Posterior vena cava (tissue), 2 donors: ENCODE results near the gene SGMS1. TPM values are rescaled to one million over a fixed set of nuclear protein-coding genes. Genes with fewer than 3 reads are reported as not detected.

Source experiments
- DNase-seq: peaks from one replicate; pipeline ENCODE4 v3.0.0-alpha.2; 2020; ENCODE audit warnings: low spot score
- intact Hi-C, 2 donors: fragments of 100-400 bp; cut with DNase I; formaldehyde crosslinking; loops; one replicate each; pipeline versions ENCODE4 v1.14.1 to v1.14.2; 2022 to 2023
- total RNA-seq, 2 donors: library from RNA; stranded (reverse); fragmentation: NEBNext Ultra II Directional; extraction: Animal tissue kit (Norgen Biotek cat#: 25700); gene quantifications; one replicate each; pipeline ENCODE4 v1.2.1, GENCODE V29; 2021
- donor health status: DM: yes; HTN: yes; CAD: no.
- donor health status: DM: yes; HTN: yes; CAD: no.

SGMS1 gene
- total RNA-seq, 2 donors from 2014 or later, result 33.7 to 37.5 TPM

GRCh38 chr10:50615658-50616057 lies 8.1 kb downstream of the SGMS1 start:
- intact Hi-C loops, result no loop called here

DNA sequence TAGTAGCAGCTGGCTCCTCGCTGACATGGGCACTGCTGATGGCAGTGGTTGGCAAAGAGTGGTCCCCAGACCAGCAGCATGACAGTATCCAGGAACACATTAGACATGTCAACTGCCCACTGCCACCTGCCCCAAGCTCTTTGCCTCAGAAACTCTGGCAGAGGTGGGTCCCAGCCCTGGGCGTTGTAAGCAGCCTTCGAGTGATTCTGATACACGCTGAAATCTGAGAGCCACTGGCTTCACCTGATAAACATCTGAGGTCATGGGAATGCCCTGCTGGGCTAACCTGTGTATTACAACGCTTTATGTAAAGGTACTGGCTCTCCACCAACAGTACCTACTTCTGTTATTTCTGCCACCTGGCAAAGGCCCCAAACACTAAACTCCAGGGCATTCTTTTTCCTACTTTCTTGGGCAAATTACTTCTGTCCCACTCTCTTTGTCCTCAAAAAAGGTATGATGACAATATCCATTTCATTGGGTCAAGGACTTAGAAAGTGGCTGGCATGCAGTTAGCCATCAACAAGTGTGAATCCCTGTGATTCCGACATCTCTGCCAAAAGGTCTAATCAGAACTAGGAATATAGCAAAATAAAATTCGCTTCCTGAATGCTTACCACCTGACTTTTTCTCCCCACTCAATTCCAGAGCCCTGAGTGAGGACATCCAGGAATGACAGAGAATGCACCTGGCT lies 9.2 kb downstream of the SGMS1 start:
- intact Hi-C loops, result no loop called here
- no peak for DNase-seq

More at GRCh38 chr10:50615658-50616057, 8.1 kb downstream of the SGMS1 start:
- DNase-seq, result no peak

DNA sequence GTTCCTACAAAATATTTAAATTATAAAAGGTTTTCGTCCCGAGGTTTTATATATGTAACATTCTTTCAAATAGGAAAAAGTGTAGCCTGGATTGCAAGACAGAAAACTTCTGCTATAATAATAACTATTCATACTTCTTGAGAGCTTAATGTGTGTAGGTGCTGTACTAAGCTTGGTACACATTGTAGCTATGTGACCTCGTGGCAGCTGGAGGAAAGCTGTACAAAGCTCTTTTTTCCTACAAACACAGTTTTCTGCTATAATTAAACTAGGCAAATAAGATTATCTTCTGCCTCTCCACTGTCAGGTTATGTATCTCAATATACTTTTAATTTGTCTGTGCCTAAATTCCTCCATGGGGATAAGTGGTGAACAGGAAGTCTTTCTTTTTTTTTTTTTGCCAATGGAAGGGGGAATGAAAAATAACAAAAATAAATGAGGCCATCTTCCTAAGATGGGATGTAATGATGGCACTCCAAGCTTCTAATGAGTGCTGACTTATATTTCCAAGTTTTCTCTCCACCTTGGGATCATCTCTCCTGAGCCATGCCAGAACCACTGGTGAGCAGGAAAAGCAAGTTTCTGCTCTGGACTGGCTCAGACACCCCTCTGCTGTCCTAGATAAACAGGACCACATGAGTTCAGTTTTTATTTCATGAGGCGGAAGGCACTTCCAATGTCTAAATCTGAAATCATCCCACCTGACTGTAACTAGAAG lies 9.9 kb downstream of the SGMS1 start:
- DNase-seq, result no peak
- intact Hi-C loops, result no loop called here

- DNase-seq, result no peak
- intact Hi-C loops, result no loop called here
These were observed 10.6 kb downstream of the SGMS1 start for GRCh38 chr10:50613150-50613549.

DNA sequence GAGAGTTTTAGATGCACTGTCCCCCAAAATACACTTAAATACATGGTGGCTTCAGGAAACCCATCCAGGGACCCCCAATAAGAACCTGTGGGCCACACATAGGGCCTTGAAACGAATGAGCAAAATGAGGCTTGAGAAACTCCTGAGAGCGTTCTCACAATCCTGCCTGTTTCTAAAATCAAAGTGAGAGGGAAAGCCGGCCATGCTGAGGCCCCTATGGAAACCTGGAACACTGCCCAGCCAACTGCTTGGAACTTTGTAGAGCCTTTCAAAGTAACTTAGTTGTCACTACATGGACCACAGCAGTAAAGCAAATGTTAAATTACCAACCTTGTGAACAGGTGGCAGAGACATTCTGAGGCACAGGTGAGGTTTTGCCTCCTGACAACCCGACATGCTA lies 13.4 kb downstream of the SGMS1 start:
- no peak for DNase-seq
- intact Hi-C loops, result no loop called here

DNA sequence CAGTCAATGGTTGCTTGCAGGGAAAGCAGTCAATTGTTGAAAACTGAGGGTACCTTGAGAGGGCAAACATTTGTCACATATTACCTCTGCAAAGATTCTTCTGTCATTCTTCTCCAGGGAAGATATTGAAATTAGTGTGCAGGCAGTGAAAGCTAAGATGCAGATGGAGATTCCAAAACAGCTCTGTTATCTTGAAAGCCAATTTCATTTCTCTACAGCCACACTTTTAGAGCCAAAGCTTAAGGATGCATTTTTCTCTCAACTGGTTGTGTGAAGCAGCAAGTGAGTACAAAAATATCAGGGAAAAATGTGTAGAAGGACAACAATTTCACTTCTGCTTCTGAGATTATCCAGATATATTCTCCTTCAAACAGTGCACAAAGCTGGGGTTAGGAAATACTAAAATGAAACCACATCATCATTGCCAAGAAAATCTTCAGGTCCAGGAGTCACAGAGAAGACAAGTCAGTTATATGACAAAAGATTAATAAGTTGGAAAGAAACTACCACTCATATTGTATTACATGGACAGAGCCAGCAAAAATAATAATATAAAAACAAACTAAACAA lies 16.3 kb downstream of the SGMS1 start:
- intact Hi-C loops, result no loop called here

DNA sequence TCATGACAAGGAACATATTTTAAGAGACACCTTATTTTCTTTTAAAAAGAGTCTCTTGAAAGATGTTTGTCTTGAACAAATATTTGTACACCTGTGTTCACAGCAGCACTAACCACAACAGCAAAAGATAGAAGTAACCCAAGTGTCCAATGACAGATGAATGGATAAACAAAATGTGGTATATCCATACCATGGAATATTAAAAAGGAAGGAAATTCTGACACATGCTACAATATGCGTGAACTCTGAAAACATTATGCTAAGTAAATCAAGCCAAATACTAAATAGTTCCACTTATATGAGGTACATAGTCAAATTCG lies 17.8 kb downstream of the SGMS1 start:
- DNase-seq, result no peak
- intact Hi-C loops, result no loop called here

More for the DNA sequence above, 16.3 kb downstream of the SGMS1 start:
- DNase-seq, result no peak

GRCh38 chr10:50605269-50605950 lies 18.3 kb downstream of the SGMS1 start:
- DNase-seq, result no peak
- intact Hi-C loops, result no loop called here

GRCh38 chr10:50604809-50605208 lies 18.9 kb downstream of the SGMS1 start:
- no peak for DNase-seq
- intact Hi-C loops, result loop anchor here in 1 of 2 donors (5.0 kb wide), 1 partner anchor 38 kb away; no protein-coding TSS in a partner anchor

DNA sequence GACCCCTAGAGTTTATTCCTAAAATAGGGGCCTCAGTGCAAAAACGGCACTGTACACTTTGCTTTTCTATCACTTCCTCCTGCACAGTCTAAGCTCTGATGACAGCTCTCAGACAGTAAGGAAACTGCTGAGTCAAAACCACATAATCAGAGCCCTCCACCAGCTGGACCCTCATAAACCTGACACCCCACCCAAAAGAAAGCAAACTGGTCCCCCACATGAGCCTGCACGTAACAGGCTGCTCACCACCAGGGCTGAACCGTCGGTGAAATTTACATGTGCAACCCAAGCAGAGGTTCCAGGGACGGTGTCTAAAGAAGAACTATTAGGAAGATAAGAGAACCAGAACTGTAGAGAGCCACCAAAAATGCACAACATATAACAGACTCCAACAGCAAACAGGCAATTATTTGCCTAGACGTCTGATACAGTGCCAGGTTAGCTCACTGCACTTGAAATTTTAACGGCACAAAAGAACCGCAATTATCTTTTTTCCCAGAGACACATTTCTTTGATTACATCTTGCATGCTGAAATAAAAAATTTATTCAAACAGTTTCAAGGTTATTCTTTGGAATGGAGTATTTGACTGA lies 19.6 kb downstream of the SGMS1 start:
- no peak for DNase-seq
- intact Hi-C loops, result loop anchor here in 1 of 2 donors (5.0 kb wide), 1 partner anchor 37 kb away; no protein-coding TSS in a partner anchor

GRCh38 chr10:50603151-50603850 lies 20.5 kb downstream of the SGMS1 start:
- intact Hi-C loops, result loop anchor here in 1 of 2 donors (5.0 kb wide), 1 partner anchor 36 kb away; no protein-coding TSS in a partner anchor
- DNase-seq, result no peak

DNA sequence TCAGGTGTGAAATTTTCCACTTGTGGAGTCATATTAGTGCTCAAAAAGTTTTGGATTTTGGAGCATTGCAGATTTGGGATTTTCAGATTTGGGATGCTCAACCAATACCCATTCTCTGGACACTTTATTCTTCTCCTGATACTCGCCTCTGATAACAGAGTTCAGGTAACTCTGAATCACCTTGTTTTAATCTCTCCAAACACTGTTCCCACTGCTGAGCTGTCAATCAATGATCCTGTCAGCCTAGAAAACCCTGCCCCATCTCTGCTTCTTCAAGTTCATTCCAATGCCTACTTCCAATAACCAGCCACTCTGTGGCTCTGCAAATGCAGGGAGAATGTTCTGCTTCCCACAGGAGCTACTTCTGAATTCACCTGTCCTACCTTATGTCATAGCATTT lies 21.8 kb downstream of the SGMS1 start:
- intact Hi-C loops, result loop anchor here in 1 of 2 donors (1.0 to 5.0 kb wide), 2 partner anchors 35 to 50 kb away; no protein-coding TSS in a partner anchor
- no peak for DNase-seq

- intact Hi-C loops, result loop anchor here in 1 of 2 donors (1.0 to 5.0 kb wide), 2 partner anchors 34 to 49 kb away; no protein-coding TSS in a partner anchor
- DNase-seq, result no peak
These were observed 22.8 kb downstream of the SGMS1 start for GRCh38 chr10:50600831-50601477.

- DNase-seq, result no peak
- intact Hi-C loops, result loop anchor here in 1 of 2 donors (5.0 kb wide), 1 partner anchor 33 kb away; no protein-coding TSS in a partner anchor
These were observed 23.5 kb downstream of the SGMS1 start for GRCh38 chr10:50600286-50600685.

DNA sequence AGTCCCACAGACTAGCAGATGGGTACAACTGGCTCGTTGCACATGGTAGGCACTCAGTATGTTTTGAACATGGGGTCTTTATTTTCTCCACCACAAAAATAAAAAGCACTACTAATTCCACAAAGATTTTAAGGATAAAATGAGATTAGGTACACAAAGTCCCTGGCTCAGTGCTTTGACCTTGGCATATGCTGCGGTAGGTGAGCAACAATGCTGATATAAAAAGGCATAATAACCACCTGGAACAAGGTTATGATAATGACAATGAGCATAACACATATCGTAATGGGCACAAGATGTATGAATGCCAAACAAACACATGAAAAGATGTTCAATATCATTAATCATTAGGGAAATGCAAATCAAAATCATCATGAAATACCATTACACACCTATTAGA lies 26.9 kb downstream of the SGMS1 start:
- DNase-seq, result no peak
- intact Hi-C loops, result no loop called here

- DNase-seq, result no peak
- intact Hi-C loops, result no loop called here
These were observed 27.3 kb downstream of the SGMS1 start for GRCh38 chr10:50596456-50596855.

DNA sequence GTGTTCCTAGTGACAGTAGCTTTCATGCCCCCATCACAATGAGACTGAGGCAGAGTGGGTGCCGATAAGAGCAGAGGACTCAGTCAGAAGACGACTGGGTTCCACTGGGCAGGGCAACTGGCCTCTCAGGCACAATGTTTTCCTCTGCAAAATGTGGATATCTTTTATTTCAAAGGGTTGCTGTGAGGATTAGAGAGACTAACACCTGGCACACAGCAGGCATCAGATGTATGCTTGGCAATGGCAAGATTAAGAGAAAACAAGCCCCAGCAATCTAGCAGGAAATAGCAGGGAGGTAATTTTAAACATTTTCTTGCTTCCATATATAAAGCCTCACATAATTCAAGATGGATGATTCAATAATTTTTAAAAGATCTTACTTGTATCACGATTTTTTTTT lies 28.0 kb downstream of the SGMS1 start:
- intact Hi-C loops, result no loop called here
- no peak for DNase-seq
